Mammary epithelial cell (primary cell): ENCODE measurements around the gene CHKA.

Experiments
- CTCF ChIP-seq, 2 donors: IDR thresholded peaks in 1 of 2; conservative IDR thresholded peaks in 1 of 2; 2 replicates each; pipeline ENCODE4 v1.5.1; 2011 to 2012; ENCODE audit warnings: inconsistent platforms in 2 of 2, low read length in 2 of 2, mild to moderate bottlenecking in 2 of 2, control low read depth in 1 of 2, low read depth in 1 of 2; ENCODE audit not compliant: insufficient read depth in 1 of 2; ENCODE audit errors: extremely low read depth in 1 of 2
- EZH2 ChIP-seq: IDR thresholded peaks from 2 replicates; pipeline ENCODE4 v1.6.1; 2012; ENCODE audit warnings: low read length, inconsistent platforms, borderline replicate concordance

GRCh38 chr11:68006606-68007166 lies 114.5 kb downstream of the CHKA start:
- no peak for TF ChIP-seq CTCF (conservative IDR thresholded peaks at IDR 0.05 in 1 of 2, IDR thresholded peaks at IDR 0.05 in 1 of 2; ENCODE audit: extremely low read depth in 1 of 2, insufficient read depth in 1 of 2, low read depth in 1 of 2, low read length in 2 of 2)
- no peak for TF ChIP-seq EZH2
